Stimulated activated CD4-positive, alpha-beta T cell treated with anti-CD3 and anti-CD28 coated beads, Interleukin-4, amount 100 ng/mL, for 48 hours (primary cell): ENCODE results near the gene KANSL1.

Experiments used
- DNase-seq, 2 donors: peaks; one replicate each; pipeline ENCODE4 v3.0.0-alpha.2; 2020; ENCODE audit warnings: low read depth in 2 of 2

KANSL1 gene

DNA sequence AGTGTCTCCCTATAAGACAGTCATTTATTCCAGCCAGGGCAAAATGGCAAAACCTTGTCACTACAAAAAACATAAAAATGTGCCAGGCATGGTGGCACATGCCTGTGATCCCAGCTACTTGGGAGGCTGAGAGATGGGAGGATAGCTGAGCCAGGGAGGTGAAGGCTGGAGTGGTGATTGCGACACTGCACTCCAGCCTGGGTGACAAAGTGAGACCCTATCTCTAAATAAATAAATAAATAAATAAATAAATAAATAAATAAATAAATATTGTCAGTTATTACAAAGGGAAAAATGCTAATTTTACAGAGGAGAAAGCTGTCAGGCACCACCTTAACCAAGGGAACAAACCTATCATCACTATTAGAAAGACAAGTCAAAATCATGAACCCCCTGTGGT lies 118.7 kb downstream of the KANSL1 start:
- DNase-seq: no peak

DNA sequence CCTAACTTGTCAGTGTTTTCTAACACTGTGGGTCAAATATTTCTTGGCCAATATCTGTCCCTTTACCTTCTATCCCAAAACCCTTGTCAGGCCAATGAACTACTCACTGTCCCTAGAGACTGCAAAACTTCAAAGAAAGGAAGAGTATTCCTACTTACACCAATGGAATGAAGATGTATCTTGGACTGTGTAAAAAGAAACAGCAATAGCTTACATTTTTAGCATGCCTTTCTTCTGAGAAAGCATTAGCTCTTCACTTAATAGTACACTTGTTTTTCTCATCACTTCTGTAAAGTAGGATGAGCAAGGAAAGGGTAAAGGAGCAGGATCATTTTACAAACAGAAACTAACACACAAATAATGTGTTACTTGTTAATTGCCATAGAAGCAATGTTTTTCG lies 120.2 kb downstream of the KANSL1 start:
- DNase-seq: no peak

DNA sequence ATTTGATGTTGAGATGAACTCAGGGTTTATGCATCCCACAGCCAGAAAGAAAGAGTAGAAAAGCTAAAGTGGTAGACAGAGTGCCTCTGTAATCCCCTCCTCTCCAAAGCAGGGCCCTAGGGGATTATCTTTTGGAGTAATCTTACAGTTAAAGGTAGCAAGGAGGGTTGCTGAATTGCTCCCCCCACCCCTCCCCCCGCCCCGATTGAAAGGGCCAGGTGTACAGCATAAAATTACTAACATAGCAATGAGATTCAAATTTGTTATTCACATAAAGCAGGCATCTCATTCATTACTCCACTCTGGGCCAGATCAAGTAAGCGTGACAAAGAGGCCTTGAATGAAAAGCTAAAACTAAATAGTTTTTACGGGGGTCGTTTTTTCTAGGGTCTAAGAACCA lies 121.4 kb downstream of the KANSL1 start:
- DNase-seq: no peak

DNA sequence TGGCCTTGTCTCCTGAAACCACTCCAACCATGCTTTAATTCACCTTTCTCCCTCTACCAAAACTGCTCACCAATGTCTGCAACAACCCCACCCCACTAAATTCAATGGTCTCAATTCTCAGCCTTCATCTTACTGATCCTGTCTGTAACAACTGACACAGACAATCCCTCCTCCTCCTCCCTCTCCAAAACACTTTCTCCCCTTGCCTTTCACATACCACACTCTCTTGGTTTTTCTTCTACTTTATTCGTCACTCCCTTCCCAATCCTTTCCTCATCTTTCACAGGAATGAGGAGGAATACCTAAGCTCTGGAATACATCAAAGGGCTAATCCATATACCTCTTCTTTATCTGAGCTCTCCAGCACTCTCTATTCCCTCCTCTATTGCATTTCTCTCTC lies 128.8 kb downstream of the KANSL1 start:
- no peak for DNase-seq

DNA sequence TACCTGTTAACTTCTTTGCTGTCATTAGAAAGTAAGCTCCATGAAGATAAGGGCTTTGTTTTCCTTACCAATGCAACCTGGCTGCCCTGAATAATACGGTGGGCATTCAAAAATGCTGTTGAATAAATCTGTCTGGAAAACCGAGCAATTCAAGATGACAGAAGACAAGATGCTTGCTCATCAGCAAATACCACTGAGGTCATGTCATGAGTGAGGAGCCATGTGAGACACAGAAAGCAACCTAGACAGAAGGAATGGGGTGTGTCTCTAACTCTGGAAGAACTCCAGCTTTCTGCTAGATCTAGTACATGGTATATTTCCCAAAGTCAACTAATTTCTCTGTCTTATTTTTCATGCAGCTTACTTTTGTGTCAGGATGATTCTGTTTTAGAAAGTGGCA lies 130.0 kb downstream of the KANSL1 start:
- no peak for DNase-seq

DNA sequence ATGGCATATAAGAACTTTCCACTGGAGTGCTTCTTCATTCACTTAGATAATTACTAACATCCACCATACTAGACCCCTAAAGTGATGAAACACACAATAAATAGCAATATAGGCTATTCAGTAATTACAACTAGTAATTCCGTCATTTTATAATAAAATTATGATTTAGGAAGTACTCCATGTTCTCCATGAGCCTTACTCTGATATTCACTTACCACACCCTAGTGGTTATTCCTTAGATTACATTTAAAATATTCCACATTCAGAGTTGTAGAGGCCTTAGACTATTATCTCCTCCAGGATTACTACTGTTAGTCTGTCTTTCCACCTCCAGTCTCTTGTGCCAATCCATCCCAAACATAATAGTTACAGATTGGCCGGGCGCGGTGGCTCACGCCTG lies 131.8 kb downstream of the KANSL1 start:
- no peak for DNase-seq

DNA sequence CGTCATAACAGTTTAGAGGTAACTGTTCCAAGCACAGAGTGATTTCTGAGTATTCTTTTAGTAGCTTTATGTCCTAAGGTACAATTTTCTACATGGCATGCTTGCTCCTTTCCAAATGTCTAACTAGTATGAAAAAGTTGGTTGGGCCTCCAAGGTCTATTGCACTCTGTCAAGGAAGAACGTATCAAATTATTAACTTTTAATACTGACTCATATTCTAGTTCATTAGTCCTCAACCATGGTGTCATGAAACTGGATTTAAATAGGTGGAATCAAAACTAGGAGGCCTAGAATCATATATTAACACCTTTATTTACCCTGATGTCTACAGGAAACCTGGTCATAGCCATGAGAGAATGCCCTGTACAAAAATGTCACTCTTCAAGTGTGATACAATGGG lies 132.8 kb downstream of the KANSL1 start:
- DNase-seq: no peak

DNA sequence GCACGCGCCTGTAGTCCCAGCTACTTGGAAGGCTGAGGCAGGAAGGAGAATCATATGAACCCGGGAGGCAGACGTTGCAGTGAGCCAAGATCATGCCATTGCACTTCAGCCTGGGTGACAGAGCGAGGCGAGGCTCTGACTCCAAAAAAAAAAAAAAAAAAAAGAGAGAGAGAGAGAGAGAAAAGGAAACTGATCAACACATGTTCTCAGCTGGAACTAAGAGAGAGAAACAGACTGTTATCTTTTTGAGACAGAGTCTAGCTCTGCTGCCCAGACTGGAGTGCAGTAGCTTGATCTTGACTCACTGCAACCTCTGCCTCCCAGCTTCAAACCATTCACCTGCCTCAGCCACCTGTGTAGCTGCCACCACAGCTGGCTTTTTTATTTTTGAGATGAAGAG lies 133.7 kb downstream of the KANSL1 start:
- DNase-seq: no peak

DNA sequence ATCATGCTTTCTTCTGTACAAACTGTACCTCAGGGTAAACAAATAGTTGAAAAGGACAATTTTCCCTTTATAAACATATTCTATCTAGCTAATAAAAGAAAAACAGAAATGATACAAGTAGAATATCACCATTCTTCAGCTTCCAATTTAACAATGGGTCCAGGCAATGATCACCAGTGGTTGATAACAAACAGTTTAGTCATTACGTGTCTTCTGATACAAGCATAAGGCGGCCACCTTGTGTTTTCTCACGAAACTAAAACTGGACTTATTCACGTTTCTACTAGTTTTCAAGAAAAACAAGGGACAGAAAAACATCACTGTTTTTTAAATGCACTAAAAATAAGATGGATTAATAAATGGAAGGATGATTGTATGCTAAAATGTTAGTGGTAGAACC lies 135.9 kb downstream of the KANSL1 start:
- DNase-seq: no peak

DNA sequence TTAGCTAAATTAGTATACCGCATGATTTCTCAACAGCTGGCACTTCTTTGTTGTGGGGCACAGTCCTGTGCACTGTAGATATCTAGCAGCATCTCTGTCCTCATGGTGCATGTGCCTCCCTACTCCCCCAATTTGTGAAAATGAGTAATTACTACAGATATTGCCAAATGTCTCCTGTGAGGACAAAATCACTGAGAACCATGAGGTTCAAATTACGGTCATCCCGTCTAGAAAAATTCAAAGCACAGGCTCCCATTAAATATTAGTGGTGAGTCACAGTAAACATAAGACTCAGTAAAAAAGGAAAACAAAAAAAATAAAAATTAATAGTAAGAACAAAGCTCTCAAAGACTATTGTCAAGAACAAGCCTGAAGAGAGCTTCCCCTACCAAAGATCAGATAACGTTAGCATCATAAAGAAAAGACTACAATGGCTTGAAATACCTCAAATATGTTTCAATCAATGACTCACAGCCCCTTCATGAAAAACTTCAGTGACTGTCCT lies 136.4 kb downstream of the KANSL1 start:
- no peak for DNase-seq

DNA sequence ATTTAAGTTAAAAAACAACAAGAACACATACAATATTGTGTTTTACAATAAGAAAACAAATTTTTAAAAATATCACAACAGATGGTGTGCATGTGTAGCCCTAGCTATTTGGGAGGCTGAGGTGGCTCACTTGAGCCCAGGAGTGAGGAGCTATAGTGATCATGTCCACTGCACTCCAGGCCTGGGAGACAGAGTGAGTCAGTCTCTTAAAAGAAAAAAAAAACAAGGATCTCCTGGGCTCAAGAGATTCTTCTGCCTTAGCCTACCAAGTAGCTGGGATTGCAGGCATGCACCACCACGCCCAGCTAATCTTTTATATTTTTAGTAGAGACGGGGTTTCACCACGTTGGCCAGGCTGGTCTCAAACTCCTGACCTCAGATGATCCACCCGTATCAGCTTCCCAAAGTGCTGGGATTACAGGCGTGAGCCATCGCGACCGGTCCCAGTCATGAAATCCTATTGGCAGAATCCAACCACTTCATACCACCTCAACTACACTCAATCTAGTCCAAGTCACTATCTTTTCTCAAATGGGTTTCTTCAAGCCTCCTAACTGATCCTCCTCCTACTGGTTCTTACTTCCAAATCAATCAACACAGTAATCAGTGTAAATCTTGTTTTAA lies 139.2 kb downstream of the KANSL1 start:
- DNase-seq: no peak

DNA sequence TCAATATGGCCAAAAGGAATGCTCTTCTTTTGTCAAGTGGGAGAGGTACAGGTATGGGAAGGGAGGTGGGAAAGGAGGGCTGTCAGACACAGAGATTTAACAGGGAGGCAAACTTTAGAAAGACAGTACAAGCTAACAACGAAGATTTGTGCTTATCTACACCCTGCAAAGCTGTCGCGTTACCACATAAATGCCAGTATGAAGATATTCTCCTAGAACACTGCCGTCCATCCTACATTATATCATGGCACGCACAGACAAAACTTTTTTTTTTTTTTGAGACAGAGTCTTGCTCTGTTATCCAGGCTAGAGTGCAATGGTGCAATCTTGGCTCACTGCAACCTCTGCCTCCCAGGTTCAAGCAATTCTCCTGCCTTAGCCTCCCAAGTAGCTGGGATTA lies 143.6 kb downstream of the KANSL1 start:
- DNase-seq: no peak

DNA sequence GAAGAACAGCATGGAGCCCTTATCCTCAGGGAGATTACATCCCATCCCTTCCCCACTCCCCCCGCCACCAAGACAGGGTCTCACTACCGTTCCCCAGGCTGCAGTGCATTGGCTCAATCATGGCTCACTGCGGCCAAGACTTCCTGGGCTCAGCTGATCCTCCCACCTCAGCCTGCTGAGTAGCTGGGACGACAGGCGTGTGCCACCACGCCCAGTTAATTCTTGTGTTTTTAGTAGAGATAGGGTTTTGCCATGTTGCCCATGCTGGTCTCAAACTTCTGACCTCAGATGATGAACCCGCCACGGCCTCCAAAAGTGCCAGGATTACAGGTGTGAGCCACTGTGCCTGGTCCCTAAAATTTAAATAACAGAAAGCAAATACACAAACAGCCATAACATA lies 145.4 kb downstream of the KANSL1 start:
- DNase-seq: no peak

DNA sequence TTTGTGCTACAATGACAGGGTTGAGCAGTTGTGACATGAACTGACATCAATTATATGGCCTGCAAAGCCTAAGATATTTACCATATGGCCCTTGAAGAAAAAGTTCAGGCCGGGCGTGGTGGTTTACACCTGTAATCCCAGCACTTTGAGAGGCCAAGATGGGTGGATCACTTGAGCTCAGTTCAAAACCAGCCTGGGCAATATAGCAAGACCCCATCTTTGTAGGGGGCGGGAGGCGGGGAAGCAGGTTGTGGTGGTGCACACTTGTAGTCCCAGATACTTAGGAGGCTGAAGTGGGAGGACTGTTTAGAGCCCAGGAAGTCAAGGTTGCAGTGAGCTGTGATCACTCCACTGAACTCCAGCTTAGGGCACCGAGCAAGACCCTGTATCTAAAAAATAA lies 145.8 kb downstream of the KANSL1 start:
- no peak for DNase-seq

DNA sequence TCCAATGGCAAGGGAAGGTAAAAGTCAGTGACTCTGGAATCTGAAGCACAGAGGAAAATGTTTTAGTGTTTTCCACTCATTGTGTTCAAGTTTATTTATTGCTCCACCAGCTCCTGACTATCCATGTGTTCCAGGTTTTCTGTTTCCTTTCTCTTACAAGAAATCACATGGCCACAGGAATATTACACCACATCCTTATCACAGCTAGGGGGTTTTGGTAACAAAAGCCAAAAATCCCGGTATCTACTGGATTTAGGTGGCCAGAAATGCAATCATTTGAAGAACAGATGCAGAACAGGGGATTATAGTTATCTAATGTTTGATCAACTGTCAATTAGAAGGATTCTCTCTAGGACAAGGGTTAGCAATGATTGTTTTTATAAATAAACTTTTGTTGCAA lies 146.3 kb downstream of the KANSL1 start:
- DNase-seq: no peak

DNA sequence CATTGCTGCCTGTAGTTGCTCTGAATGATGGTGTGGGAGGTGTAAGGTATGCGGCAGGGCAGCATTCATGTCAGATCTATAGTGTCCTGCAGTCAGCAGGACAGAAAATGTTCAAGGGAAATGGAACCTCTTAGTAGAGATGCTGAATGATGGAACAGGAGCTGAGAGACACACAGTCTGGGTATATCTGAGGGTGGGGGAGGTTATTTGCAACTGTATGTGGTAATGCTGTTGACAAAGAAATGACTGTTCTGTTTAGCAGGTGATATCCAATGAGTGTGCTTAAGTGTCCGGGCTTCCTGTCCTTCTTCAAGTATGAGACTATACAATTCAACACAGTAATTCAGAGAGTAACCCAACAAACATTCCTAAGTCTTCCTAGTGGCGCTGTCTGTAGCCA lies 147.6 kb downstream of the KANSL1 start:
- DNase-seq: no peak

DNA sequence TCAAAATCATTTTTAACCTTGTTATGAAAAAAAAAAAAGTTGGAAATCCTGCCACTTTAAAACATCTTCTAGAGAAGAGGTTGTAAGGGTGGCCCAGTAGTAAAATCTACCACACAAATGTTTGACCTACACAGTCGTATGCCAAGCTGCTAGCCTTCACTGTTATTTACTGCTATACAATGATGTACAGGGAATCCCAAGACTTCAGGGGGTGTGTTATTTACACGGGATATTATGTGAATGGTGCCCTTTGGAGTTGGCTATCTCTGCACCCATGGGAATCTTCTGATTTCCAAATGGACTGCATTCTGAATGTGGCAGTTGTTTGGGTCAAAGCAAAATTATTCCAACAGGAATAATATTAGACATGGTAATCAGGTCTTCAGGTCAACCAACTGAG lies 148.2 kb downstream of the KANSL1 start:
- no peak for DNase-seq

DNA sequence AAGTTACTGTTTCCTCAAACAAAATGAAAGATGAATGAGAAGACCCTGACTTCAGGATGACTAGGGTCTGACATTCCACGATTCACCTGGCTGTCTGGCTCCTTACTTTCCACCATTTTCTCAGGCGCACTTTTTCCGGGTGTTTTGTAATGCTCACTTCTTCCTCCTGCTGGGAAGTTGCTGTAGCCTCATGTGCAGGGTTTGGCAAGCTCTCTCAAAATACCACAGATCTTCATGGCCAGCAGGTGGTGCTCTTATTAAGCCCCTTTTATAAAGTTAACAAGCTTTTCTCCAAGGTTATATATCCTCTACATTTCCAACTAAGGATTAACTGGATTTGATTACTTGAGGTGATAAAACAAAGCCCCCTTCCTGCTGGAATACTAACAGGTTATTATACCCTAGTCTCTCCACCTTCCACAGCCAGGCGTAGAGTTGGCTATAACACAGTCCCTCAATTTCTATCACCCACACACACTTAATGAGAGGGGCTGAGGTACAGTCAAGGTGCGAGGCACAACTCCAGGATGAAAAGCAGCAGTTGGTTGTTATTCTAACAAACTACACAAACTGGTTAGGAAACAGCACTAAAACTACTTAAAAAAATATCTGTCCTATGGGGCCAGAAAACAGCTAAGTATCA lies 148.8 kb downstream of the KANSL1 start:
- DNase-seq: peak in 1 of 2 donors; percentile 15

DNA sequence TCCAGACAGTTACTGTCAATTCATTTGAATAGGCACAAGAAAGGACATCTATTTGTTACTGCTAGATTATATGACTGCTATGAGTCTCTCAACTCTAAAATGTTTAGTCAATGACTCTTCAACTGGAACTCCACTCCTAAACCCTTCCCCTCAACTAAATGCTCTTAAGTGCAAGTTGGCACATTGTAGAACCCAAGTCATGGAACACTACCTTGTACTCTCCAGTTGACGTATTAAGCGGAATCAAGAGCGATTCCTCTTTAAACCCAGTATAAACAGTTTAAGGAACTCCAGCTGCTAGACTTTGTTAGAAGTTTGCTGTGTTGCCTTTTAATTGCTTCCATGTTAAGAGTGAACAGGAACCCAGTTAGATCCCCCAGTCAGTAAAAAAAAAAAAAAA lies 149.6 kb downstream of the KANSL1 start:
- DNase-seq: no peak

DNA sequence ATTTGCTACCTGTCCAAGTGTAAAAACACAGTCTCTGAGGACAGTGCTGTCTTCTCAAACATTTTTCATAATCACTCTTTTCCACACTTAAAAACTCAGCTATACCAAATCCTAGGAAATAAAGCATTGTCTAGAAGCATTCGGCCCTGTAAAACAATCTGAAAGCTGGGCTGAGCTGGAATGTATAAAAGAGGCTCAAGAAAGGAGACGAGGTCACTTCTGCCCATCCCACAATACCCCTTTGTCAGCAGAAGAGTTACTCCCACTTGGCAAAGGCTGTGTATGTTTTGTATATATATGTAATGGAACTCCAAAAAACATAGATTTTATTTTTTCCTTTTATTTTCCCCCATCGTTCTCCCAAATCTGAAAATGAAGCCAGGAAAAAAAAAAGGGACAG lies 150.3 kb downstream of the KANSL1 start:
- DNase-seq: no peak

DNA sequence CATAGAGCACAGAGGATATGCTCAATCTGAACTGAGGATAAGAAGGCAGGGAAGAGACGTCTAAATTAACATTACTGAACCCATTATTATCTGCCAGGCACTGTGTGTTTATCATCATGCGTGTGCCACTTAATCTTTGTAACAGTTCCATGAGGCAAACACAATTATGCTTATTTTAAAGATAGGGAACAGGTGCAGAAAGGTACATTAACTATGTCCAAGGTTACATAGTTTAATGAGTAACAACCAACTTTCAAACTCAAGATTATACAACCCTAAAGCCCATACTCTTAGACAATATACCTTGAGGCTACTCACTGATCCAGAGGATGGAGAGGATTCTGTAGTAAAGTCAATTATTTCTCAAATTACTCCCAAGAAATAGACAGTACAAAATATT lies 151.0 kb downstream of the KANSL1 start:
- DNase-seq: no peak

DNA sequence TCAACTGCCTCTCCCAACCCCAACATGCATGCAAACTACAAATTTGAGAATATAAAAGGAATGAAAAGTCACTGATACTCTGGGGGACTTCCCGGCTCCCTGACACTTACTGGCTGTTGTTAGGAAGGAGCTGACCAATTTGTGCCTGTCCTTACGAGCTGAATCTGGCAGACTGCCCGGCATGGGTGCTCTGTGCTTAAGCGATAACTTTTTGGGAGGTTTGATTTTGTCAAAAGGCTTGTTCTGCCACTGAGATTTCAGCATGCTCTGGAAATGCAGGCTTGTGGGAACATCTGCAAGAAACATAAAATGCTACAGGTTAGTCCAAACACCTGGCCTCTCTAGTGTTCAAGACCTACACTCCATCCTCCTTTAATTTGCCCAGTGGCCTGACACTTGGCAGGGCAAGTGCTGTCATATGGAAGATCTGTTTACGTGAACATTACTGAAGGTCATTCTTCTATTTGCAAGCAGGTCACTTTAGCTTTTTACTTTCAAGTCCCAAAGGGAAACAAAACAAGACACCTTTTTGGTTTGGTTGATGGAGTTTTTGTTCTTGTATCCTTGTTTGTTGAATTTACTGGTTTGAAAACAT lies 153.5 kb downstream of the KANSL1 start:
- DNase-seq: no peak

DNA sequence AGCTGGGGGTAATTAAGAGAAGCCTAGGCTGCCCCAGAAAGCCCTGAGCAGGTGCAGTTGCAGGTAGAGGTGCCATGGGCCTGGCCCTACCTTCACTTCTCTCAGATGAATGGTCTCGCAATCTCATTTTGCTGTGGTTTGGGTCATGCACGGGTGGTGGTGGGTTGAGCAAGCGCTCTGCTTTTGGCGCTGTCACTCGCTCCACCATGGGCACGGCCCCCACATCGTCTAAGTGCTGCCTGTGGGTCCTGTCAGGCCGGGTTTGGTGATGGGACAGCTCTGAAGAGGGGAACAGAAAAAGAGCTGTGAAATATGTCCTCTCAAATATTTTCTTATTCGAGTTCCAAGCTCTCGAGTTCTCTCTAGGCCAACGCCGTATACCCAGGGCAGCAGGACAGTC lies 154.3 kb downstream of the KANSL1 start:
- DNase-seq: no peak

DNA sequence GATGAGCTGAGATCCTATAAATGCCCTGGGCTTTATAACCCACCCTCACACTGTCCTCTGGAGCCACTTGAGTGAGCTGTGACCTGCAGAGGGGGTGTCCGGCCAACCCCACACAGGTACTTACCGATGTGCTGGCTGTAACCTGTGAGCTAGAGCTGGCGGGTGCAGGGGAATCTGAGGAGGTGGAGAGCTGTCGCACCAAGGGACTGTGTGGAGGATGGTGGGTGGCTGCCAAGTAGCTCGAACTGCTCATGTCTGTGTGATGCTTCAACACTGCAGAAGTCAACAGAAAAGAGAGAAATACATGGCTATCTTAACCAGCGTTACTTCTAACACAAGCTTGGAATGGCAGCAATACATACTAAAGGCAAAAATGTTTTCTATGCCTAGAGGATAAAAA lies 154.8 kb downstream of the KANSL1 start:
- DNase-seq: no peak
